ENCODE measurements around the gene CFAP299.

CFAP299 gene

DNA sequence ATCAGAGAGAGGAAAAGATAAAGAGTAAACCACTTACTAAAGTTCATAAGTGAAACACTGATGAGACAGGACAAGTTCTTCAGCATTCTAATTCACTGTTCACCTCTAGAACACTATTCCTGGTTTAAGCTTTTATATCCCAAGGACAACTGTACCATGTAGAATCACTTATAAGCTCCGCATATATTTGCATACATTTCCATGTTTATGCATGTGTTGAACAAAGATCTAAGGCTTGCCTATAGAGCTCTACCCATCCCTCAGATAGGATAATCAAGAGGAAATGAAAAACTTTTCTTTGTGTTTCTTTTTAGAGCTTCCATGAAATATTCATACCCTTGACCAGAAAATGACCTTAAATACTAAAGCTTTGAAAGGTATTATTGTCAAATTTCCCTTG, 538.0 kb downstream of the CFAP299 start:
- no peak for DNase-seq

GRCh38 chr4:80874979-80875378, 539.4 kb downstream of the CFAP299 start:
- DNase-seq = no peak

DNA sequence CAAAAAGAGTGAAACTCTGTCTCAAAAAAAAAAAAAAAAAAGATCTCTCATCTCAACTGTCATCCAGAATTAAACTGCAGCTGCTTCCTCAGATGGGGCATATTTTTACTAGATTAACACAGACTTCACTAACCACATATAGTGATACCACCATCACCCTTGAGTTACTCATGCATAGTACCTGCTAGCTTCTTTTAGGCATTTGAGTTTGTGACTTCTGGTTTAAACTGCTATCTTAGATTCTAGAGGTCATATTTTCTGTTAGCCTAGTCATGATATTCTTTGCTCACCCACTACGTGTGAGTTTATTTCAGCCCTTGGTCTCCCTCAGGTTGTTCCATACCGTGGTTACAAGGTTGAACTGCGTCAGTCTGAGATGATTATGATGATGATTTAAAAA, 540.1 kb downstream of the CFAP299 start:
- DNase-seq = no peak

GRCh38 chr4:80876810-80877209, 541.3 kb downstream of the CFAP299 start:
- peak; percentile 37 for DNase-seq

DNA sequence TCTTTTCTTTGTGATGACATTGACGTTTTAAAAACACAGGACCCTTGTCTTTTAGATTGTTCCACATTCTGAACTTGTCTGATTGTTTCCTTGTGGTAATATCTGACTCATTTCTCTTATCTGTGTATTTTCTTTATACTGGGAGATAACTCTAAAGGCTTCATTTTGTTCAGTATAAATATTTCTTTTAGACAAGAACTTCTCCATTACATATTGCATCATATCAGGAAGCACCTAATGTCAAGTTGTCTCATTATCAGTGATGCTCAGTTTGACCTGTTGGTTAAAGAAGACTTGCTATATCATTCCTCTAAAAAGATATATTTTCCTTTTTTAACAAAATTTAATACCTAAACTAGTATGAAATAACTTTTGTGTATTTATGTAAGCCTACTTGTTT, 542.7 kb downstream of the CFAP299 start:
- no peak for DNase-seq

DNA sequence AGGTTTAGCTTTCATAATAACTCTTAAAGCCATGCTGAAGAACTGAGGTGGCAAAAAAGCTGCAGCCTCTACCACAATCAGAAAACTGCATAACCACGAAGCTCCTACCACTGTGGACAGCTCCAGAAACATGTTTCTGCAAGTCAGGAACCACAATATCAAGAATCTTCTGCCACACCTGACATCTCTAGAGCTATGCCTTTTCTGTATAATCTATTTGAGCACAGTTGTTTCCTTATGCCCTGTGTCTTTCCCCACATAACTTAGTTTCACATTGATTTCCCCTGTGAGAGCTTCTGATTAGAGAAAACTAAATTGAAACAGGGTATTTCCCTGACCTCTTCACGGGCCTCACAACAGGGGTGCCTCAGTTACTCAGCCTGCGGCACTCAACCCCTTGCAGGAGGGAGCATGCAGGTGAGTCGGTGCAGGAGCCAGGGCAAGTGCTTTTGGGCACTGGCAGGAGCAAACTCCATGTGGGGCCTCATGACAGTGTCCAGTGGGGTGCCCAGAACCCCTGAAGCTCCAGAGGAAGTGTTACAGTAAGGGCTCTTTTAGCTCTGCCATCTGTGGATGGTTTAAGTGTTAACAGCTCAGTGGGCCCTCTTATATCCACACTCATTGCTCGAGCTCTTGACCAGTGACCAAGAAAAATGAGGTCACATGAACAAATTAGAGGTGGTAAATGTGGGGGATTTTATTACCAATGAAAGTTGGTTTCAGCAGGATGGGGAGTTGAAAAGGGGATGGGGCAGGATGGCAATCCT, 562.2 kb downstream of the CFAP299 start:
- DNase-seq = no peak

DNA sequence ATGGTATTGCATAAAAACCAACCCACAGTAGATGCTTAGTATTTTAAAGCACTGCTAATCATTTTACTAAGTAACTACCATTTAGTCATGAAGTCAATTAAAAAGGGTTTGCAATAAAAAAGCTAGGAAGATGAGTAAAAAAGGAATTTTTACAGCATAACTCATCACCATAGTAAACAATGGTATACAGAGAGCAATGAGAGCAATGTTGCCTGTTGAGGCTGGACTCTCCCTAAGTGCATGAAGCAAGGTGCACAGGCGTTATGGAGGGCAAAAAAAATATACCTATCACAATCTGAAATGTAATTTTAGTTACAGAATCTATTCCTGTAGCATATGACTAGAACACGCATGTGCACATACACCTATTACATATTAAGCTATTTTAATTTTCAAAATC, 565.4 kb downstream of the CFAP299 start:
- DNase-seq = no peak

- no peak for DNase-seq
These were observed 567.5 kb downstream of the CFAP299 start for GRCh38 chr4:80903020-80903419.

DNA sequence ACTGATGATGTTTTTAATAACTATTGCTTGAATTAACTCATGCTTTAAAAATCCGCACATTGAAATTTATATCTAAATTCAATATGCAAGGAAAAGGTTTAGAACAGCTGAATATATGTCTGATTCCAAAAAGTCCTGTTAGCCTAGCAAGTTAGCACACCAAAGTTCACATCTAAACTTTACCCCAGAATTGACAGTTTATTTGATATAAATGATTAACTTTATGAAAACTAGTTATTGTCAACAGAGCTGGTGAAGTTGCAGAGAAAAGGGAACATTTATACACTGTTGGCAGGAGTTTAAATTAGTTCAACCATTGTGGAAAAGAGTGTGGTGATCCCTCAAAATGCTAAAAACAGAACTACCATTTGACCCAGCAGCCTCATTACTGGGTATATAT, 574.4 kb downstream of the CFAP299 start:
- no peak for DNase-seq

GRCh38 chr4:80911458-80911857, 575.9 kb downstream of the CFAP299 start:
- DNase-seq = peak; percentile 49

GRCh38 chr4:80912350-80912749, 576.8 kb downstream of the CFAP299 start:
- DNase-seq = no peak

DNA sequence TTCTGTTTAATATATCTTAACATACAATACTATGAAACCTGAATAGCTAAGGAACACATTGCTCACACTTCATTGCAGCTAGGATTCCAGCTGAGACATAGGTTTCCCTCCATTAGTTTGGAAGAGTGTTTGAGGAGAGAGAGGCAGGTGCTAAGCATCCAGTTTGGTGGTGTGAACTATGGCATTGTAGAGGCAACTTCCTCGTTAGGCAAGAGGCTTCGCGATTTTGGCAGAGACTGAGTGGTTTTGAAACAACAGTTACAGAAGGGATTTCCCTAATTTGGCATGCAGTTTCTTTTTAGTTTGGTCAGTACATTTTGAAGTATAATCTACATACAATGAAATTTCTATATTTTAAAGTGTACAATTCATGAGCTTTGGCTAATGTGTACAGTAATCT, 577.9 kb downstream of the CFAP299 start:
- peak; percentile 44 for DNase-seq

DNA sequence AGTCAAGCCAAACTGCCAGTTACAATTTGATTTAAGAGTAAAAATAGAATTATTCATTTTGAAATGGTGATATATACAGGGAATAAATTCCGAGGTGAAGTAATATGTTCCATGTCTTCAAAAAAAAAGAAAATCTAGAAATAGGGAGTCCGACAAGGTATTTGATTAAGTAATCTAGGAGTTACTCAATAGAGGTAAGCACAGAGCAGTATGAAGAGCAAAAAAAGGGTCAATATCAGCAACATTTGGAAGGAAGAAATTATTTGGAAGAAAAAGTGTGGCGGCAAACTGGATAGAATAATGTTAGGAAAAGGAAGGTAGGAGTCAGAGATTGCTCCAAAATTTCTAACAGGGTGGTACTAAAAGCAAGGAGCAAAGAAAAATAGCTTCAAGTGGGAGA, 581.2 kb downstream of the CFAP299 start:
- DNase-seq = no peak

- no peak for DNase-seq
These were observed 582.5 kb downstream of the CFAP299 start for GRCh38 chr4:80918004-80918403.

DNA sequence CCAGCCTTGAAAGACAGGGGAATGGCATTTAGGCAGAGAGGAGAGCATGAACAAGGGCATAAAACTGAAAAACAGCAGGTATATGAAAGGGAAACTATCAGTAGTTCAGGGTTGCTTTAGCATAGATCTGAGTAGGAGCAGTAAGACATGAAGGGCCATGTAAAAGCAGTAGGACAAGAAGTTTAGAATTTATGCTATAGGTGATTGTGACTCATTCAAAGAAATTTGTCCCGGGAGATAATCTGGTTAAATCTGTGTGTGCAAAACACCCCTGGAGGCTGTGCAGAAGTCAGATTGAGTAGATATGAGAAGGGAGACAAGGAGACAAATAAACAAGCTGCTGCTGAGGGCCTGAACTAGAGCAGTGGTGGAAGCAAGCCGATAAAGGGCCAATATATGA, 585.9 kb downstream of the CFAP299 start:
- DNase-seq = no peak

- DNase-seq = no peak
These were observed 587.4 kb downstream of the CFAP299 start for GRCh38 chr4:80922941-80923340.

DNA sequence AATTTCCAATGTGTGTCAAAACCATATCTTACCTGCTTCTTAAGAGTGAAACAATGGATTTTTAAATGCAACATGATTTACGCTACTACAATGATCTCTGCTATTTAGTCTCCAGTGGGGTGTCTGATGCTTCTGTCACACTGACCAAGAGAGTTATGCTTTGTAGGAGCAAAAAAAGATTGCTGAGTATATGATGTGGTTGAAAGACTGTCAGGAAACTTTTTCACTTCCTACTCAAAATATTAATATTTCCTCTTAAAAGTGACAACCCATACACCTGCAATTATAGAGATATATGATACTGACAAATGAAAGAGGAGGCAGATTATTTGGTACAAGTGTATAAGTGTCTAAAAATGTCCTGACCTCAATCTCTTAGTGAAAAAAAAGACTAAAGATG, 589.8 kb downstream of the CFAP299 start:
- DNase-seq = no peak

- no peak for DNase-seq
These were observed 590.9 kb downstream of the CFAP299 start for GRCh38 chr4:80926446-80926845.

DNA sequence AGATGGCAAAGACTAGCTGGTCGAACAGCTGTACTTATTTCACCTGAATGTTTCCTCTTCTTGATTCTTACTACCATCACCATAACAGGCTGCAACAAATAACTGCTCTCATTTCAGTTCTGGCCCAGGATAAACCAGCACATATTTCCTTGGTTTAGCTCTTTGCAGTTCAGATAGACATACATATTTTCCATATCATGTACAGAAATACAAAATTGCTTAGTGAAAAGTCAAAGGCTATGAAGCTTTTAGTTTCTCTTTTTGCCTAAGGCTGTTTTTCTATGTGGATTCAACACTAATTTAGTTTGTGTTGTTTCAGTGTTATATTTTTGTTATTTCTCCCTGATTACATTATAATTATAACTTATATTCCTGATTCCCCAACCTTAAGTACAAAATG, 591.4 kb downstream of the CFAP299 start:
- DNase-seq = no peak

DNA sequence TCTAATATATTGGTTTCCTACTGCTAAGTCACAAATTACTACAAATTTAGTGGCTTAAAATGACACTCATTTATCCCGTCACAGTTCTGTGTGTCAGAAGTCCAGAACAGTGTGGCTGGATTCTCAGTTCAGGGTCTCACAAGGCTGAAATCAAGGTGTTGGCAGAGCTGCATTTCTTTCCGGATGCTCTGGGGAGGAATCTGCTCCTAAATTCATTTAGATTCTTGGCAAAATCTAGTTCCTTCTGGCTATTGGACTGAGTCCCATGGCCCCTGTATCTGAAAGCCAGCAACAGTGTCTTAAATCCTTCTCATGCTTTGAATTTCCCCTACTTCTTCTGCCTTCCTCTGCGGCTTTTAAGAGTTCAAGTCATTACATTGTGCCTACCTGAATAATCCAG, 591.9 kb downstream of the CFAP299 start:
- no peak for DNase-seq

DNA sequence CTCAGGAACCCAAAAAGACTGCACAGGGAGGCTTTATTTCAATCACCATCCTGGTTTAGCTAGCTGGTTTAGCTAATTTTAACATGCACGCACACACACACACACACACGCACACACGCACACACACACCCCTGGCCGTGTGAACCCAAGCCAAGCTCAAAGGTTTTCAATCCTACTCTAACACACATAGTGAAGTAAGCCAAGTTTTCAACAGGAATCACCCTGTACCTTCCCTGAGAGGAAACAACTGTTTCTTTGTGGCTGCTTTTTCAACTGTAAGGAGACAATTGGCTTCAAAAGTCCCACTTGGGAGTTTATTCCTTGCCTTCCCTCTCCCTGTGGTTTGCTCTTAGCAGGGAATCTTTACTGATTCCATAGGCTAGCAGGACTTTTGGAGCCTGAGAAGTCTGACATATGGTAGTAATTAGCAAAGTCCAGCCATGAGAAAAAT, 596.1 kb downstream of the CFAP299 start:
- DNase-seq = no peak

- DNase-seq = no peak
These were observed 612.6 kb downstream of the CFAP299 start for GRCh38 chr4:80948141-80948540.

- no peak for DNase-seq
These were observed 613.5 kb downstream of the CFAP299 start for GRCh38 chr4:80948995-80949394.

DNA sequence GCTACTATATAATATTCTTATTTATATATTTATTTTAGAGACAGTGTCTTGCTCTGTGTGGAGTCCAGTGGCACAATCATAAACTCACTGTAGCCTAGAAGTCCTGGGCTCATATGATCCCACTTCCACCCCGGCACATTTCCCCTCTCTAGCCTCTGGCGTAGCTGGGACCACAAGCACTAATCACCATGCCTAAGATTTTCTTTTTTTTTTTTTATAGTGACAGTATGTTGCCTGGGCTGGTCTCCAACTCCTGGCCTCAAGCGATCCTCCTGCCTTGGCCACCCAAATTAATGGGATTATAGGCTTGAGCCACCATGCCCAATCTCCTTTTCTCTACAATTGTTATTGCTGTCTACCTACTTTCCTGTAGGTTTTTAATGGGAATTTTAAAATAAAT, 620.9 kb downstream of the CFAP299 start:
- no peak for DNase-seq

GRCh38 chr4:80963051-80963450, 627.5 kb downstream of the CFAP299 start:
- no peak for DNase-seq
